HepG2 (cell line): ENCODE data around the gene MAD2L2. TPM values are rescaled to one million over a fixed set of nuclear protein-coding genes. Genes with fewer than 3 reads are reported as not detected.

Experiments
- DMTF1 ChIP-seq: sonication (generic); formaldehyde crosslinking; IDR thresholded peaks from 2 replicates; pipeline ENCODE4 v1.4.0; 2020; ENCODE audit warnings: mild to moderate bottlenecking, missing genetic modification reagents
- FOXP4 ChIP-seq: sonication (generic); formaldehyde crosslinking; IDR thresholded peaks from 2 replicates; pipeline ENCODE4 v1.4.0; 2020; ENCODE audit warnings: missing genetic modification reagents
- MYPOP ChIP-seq: sonication (generic); formaldehyde crosslinking; IDR thresholded peaks from 2 replicates; pipeline ENCODE4 v1.8.1; 2023; ENCODE audit warnings: mild to moderate bottlenecking, moderate library complexity, missing genetic modification reagents
- POLR2G ChIP-seq: fragments of 200-400 bp; formaldehyde crosslinking; IDR thresholded peaks from 2 replicates; pipeline ENCODE4 v1.6.1; 2018; ENCODE audit warnings: mild to moderate bottlenecking, low read depth, low read length, moderate library complexity
- SMARCC2 ChIP-seq: fragments of 450-650 bp; IDR thresholded peaks from 2 replicates; pipeline ENCODE4 v1.6.1; 2017; ENCODE audit warnings: antibody characterized with exemption, mild to moderate bottlenecking
- SNRNP70 ChIP-seq: fragments of 200-400 bp; formaldehyde crosslinking; IDR thresholded peaks from 2 replicates; pipeline ENCODE4 v1.6.1; 2017; ENCODE audit warnings: mild to moderate bottlenecking, low read depth, low read length, moderate library complexity
- TBL1XR1 ChIP-seq: fragments of 150-350 bp; IDR thresholded peaks from 2 replicates; pipeline ENCODE4 v1.6.1; 2014; ENCODE audit warnings: borderline replicate concordance, low read length; ENCODE audit not compliant: partially characterized antibody
- ZEB1 ChIP-seq: IDR thresholded peaks from 2 replicates; pipeline ENCODE4 v1.6.1; 2012; ENCODE audit warnings: mild to moderate bottlenecking, low read depth, inconsistent platforms; ENCODE audit not compliant: insufficient replicate concordance
- ZNF317 ChIP-seq: sonication (generic); formaldehyde crosslinking; IDR thresholded peaks from 2 replicates; pipeline ENCODE4 v1.5.0; 2020; ENCODE audit warnings: mild to moderate bottlenecking, missing genetic modification reagents
- ZNF614 ChIP-seq: IDR thresholded peaks from 2 replicates; pipeline ENCODE4 v1.6.1; 2018; ENCODE audit warnings: missing biosample characterization, missing genetic modification reagents, inconsistent platforms, borderline replicate concordance
- ZNF772 ChIP-seq: sonication (generic); formaldehyde crosslinking; IDR thresholded peaks from 2 replicates; pipeline ENCODE4 v1.5.0; 2020; ENCODE audit warnings: mild to moderate bottlenecking, missing genetic modification reagents
- polyA plus RNA-seq, 8 experiments: library from polyadenylated mRNA; depleted of rRNA in 3 of 8; stranded (reverse) in 7 of 8; unstranded in 1 of 8; fragments of >200 nt; fragmentation: Illumina TruSeq in 4 of 8; extraction: Trizol in 4 of 8; gene quantifications; 2 replicates each; pipeline versions ENCODE4 v1.2.1 to v1.2.3, GENCODE V29; 2011 to 2016; ENCODE audit warnings: low read depth in 4 of 8, missing spikeins in 1 of 8, mixed read lengths in 1 of 8; ENCODE audit not compliant: insufficient read depth in 1 of 8
- total RNA-seq, 5 experiments: library from RNA; depleted of rRNA; stranded (reverse); fragments of >200 nt; fragmentation: Illumina TruSeq; extraction: Trizol; gene quantifications; 2 replicates each; pipeline ENCODE4 v1.2.3, GENCODE V29; 2016; ENCODE audit warnings: low read depth in 1 of 5
- TF ChIP-seq, protein P1 (sequence below): sonication (generic); formaldehyde crosslinking; IDR thresholded peaks from 2 replicates; pipeline ENCODE4 v1.4.0; 2020; ENCODE audit warnings: missing genetic modification reagents
- TF ChIP-seq, protein P2 (sequence below): sonication (generic); formaldehyde crosslinking; conservative IDR thresholded peaks from 2 replicates; pipeline ENCODE4 v1.4.0; 2020; ENCODE audit warnings: mild to moderate bottlenecking, missing genetic modification reagents, moderate library complexity
- TF ChIP-seq, protein P3 (sequence below): sonication (generic); formaldehyde crosslinking; IDR thresholded peaks from 2 replicates; pipeline ENCODE4 v1.9.0; 2022; ENCODE audit warnings: low read depth, missing genetic modification reagents

MAD2L2 gene
- total and polyA plus RNA-seq, 2 of the 13 experiments (the other 11 are each of a cell fraction or from before 2014, with no cell fraction given): 51.8 to 53.8 TPM

DNA sequence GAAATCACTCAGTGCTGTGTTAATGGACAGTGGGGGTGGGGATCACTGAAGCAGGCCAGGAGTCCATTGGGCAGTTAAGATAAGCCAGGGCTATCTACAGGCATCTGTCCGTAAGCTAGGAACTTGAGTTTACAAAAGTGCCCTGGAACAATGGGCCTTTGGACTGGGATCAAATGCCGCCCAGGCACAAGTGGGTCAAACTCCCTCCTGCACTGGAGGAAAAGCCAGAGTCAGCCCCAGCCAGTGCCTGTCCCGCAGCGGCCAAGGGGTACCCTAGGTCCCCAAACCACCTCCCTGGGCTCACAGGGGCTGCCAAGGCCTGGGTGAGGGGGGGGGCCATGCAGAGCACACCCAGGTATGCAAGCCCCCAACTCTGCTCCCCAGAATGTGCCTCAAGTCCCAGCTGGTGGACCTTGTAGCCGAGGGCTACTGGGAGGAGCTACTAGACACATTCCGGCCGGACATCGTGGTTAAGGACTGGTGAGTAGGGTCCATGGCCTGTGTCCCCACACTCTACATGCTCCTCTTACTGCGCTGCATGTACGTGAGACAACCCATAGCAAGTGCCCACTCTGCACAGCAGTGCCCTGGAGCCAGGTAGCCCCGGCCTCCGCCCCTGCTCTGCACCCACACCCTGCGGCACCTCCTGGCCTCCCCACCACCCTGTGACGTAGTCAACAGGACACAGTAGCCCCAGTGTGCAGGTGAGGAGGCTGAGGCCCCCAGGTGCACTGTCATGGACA is 9.2 kb downstream of the MAD2L2 start (continued):
- TF ChIP-seq FOXP4 (peak; percentile 64), SNRNP70 (no peak), ZNF772 (CRISPR knock-in tag) (peak; percentile 84; the same call in 1 of the 2 replicates), ZNF317 (CRISPR knock-in tag) (0 out of 2 replicates have a peak, but pooled peaks have one; percentile 59), ZEB1 (peak; percentile 12), MYPOP (CRISPR knock-in tag) (peak; percentile 60; the same call in 1 of the 2 replicates), TBL1XR1 (peak; percentile 22), SMARCC2 (no peak), ZNF614 (CRISPR knock-in tag) (0 out of 2 replicates have a peak, but pooled peaks have one; percentile 33), DMTF1 (CRISPR knock-in tag) (no peak), POLR2G (peak; percentile 65)
- TF ChIP-seq, protein P1, sequence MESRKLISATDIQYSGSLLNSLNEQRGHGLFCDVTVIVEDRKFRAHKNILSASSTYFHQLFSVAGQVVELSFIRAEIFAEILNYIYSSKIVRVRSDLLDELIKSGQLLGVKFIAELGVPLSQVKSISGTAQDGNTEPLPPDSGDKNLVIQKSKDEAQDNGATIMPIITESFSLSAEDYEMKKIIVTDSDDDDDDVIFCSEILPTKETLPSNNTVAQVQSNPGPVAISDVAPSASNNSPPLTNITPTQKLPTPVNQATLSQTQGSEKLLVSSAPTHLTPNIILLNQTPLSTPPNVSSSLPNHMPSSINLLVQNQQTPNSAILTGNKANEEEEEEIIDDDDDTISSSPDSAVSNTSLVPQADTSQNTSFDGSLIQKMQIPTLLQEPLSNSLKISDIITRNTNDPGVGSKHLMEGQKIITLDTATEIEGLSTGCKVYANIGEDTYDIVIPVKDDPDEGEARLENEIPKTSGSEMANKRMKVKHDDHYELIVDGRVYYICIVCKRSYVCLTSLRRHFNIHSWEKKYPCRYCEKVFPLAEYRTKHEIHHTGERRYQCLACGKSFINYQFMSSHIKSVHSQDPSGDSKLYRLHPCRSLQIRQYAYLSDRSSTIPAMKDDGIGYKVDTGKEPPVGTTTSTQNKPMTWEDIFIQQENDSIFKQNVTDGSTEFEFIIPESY (CRISPR knock-in tag): peak; percentile 7; the same call in 1 of the 2 replicates
- TF ChIP-seq, protein P2, sequence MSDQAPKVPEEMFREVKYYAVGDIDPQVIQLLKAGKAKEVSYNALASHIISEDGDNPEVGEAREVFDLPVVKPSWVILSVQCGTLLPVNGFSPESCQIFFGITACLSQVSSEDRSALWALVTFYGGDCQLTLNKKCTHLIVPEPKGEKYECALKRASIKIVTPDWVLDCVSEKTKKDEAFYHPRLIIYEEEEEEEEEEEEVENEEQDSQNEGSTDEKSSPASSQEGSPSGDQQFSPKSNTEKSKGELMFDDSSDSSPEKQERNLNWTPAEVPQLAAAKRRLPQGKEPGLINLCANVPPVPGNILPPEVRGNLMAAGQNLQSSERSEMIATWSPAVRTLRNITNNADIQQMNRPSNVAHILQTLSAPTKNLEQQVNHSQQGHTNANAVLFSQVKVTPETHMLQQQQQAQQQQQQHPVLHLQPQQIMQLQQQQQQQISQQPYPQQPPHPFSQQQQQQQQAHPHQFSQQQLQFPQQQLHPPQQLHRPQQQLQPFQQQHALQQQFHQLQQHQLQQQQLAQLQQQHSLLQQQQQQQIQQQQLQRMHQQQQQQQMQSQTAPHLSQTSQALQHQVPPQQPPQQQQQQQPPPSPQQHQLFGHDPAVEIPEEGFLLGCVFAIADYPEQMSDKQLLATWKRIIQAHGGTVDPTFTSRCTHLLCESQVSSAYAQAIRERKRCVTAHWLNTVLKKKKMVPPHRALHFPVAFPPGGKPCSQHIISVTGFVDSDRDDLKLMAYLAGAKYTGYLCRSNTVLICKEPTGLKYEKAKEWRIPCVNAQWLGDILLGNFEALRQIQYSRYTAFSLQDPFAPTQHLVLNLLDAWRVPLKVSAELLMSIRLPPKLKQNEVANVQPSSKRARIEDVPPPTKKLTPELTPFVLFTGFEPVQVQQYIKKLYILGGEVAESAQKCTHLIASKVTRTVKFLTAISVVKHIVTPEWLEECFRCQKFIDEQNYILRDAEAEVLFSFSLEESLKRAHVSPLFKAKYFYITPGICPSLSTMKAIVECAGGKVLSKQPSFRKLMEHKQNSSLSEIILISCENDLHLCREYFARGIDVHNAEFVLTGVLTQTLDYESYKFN: peak; percentile 95
- TF ChIP-seq, protein P3, sequence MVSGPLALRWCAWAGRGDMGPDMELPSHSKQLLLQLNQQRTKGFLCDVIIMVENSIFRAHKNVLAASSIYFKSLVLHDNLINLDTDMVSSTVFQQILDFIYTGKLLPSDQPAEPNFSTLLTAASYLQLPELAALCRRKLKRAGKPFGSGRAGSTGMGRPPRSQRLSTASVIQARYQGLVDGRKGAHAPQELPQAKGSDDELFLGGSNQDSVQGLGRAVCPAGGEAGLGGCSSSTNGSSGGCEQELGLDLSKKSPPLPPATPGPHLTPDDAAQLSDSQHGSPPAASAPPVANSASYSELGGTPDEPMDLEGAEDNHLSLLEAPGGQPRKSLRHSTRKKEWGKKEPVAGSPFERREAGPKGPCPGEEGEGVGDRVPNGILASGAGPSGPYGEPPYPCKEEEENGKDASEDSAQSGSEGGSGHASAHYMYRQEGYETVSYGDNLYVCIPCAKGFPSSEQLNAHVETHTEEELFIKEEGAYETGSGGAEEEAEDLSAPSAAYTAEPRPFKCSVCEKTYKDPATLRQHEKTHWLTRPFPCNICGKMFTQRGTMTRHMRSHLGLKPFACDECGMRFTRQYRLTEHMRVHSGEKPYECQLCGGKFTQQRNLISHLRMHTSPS (CRISPR knock-in tag): peak; percentile 54; the same call in 1 of the 2 replicates
